GM04504 (cell line): ENCODE data around the gene IFNAR1.
"Not testable (repeated sequence)": the region's sequence is repeated elsewhere in the genome, so short reads cannot be mapped to it uniquely, and the experiment has no call there.

ENCODE experiments used
- DNase-seq: peaks from one replicate; pipeline ENCODE4 v3.0.0-alpha.2; 2012; ENCODE audit warnings: low read depth

IFNAR1 gene

DNA sequence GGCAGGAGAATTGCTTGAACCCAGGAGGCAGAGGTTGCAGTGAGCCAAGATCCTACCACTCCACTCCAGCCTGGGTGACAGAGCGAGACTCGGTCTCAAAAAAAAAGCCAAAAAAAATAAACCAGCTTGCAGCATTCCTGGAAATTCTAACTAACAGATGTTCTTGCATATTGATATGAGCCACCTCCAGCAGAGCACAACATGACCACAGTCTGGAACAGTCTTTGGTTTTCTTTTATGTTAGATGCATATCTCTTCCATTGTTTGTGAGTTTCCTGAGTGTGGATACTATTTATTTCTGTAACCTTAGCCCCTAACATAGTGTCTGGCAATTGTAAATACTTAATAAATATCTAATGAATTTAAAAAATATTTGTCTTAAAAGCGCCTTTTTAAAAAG is 23.9 kb downstream of the IFNAR1 start:
- no peak for DNase-seq

GRCh38 chr21:33350676-33351075 is 25.9 kb downstream of the IFNAR1 start:
- DNase-seq = no peak

DNA sequence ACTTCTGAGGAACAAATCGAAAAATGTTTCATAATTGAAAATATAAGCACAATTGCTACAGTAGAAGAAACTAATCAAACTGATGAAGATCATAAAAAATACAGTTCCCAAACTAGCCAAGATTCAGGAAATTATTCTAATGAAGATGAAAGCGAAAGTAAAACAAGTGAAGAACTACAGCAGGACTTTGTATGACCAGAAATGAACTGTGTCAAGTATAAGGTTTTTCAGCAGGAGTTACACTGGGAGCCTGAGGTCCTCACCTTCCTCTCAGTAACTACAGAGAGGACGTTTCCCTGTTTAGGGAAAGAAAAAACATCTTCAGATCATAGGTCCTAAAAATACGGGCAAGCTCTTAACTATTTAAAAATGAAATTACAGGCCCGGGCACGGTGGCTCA is 30.6 kb downstream of the IFNAR1 start:
- no peak for DNase-seq

GRCh38 chr21:33355996-33356395 is 31.2 kb downstream of the IFNAR1 start:
- no peak for DNase-seq

GRCh38 chr21:33357177-33357576 is 32.4 kb downstream of the IFNAR1 start:
- no peak for DNase-seq

DNA sequence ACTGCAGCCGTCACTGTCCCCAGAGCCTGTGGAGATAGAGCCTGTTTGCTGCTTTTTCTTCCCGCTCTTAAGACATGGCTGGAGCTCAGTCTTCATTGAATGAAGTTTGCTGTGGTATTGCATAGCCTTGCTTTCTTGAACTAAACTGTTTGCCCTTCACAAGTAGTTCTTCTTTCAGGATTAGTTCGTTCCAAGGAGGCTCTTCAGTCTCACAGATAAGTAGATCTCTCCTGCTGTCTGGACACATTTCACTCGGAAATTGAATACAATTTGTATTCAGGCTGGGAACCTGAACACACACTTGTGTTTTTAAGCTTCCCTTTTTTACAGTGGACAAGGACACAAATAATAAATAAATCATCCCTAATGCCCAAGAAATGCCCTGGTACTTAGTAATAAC is 34.7 kb downstream of the IFNAR1 start:
- no peak for DNase-seq

GRCh38 chr21:33360281-33360680 is 35.5 kb downstream of the IFNAR1 start:
- peak; percentile 27 for DNase-seq

DNA sequence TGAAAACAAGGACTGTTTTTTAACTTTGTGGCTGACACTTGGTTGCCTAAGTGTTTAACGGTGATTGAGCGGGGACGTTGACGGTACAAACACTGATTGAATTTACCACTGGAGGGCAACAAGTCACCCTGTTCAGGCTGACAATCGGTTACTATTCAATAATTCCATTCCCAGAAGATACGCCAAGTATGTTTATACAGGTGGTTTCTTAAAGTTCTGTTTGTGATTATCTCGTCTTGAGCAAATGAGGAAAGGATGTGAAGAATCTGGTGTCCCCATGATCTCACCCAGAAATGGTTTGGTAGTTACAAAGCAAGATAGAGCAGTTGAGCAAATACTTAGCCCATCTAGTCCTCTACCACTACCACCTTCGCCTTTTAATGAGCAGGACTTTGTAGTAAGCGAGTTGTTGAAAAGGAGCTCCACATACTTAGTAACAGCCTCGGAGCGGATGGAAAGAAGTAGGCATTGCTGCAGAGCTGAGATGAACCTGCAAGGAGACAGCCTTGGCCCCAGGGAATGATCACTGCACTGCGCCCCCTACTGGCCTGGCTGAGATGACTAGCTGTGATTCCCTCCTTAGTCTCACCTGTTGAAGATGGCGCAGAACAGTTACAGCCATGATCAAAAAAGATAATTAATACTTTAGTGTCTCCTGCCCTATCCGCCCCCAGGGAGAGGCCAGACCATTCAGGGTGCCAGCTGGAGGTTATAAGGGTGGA is 36.3 kb downstream of the IFNAR1 start:
- peak; percentile 44 for DNase-seq

DNA sequence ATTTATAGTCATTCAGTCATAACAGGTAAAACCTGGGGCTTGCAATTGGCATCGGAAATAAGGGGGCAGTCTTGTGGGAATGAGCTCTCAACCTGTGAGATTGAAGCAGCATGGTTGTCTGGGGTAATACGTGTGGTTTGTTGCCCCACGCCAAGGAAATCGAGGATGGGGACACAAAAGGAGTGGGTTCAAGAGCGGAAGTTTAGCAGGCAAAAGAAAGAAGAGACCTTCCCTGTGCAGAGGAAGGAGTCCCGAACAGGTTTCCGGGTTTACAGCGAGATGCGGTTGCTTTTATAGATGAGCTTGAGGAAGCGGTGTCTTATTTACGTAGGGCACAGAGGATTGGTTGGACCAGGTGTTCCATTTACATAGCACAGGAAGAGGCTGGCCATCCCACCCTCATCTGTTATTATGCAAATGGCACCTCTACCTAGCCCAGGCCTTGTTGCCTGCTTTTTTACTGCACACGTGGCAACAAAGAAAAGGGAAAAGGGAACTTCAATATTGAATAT is 37.3 kb downstream of the IFNAR1 start:
- DNase-seq = no peak

DNA sequence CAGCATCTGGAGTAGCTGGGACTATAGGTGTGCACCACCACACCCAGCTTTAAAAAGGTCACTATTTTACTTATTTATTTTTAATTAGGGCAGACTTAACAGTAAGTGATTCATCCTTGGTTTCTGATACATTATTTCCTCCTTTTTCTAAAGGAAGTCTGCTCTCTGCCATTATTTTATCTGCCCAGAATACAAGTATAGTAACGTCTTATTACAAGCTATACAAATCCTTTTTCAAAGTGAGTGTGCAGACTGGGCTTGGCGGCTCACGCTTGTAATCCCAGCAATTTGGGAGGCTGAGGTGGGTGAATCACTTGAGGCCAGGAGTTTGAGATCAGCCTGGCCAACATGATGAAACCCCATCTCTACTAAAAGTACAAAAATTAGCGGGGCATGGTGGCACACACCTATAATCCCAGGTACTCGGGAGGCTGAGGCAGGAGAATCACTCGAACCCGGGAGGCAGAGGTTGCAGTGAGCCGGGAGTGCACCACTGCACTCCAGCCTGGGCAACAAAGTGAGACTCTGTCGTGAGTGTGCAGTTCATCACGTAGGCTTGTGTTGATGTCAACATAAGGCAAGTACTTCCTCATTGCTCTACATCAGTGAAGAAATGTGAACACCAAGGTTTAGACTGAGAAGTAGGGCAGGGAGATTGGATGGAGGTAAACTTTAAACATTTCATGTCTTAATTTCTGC is 39.3 kb downstream of the IFNAR1 start:
- DNase-seq = not testable (repeated sequence)

- DNase-seq = no peak
Measured at GRCh38 chr21:33364830-33365229, 40.1 kb downstream of the IFNAR1 start.

DNA sequence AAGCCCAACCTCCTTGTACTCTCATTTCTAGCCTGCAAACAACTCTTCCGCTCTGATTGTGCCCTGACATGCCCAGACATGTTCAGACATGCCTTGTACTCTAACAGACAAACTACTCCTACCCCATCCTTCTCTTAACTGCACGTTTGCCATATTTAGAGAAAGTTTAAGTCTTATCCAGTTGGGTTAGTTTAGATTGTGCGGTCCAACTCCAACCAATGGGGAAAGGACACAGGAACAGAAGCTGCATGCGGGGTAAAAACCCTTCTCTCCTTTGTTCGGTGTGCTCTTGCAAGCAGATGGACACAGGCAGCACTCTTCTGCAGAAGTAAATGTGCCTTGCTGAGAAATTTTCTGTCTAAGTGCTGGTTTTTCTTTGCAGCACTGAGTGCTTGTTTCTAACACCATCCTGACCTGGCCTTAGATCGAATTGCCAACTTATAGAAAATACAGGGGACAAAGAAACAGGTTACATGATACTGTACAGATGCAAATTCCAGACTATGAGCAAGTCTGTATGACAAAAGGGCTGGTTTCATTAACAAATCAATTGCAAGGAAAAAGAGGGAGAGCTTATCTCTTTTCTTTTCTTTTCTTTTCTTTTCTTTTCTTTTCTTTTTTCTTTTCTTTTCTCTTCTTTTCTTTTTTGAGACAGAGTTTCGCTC is 42.7 kb downstream of the IFNAR1 start:
- no peak for DNase-seq

GRCh38 chr21:33368124-33368523 is 43.4 kb downstream of the IFNAR1 start:
- no peak for DNase-seq

GRCh38 chr21:33368576-33368975 is 43.8 kb downstream of the IFNAR1 start:
- DNase-seq = no peak

DNA sequence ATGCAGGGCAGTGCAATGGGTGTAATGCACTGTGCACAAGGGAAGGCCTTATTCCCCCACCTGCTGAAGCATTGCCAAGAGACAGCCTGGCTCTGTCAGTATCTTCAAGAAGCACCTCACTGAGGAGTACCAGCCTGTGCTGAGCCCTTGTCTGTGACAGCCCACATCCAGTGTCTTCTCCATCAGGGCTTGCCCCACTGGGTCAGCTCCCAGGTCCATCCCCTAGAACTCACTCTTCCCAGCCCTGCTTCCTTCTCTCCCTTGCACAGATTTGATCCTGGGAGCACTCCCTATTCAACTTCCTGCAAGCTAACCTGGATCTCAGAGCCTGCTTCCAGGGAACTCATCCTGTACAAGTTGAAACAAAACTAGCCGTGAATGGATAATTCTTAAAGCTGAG is 44.8 kb downstream of the IFNAR1 start:
- no peak for DNase-seq

DNA sequence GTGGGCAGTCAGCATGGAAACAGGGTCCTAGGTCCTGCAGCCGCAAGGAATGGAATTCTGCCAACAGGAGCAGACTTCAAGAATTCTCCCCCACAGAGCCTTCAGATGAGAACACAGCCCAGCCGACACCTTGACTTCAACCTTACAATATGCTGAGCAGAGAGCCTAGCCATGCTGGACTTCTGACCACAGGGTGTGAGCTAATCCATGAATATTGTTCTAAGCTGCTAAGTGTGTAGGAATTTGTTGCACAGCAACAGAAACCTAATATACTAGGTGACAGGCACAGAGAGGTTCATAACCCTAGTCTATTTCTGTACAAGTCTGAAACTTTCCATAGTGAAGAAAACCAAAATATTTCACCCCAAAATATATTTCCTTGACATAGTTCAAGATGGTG is 45.5 kb downstream of the IFNAR1 start:
- no peak for DNase-seq

GRCh38 chr21:33371366-33371765 is 46.6 kb downstream of the IFNAR1 start:
- DNase-seq = no peak

DNA sequence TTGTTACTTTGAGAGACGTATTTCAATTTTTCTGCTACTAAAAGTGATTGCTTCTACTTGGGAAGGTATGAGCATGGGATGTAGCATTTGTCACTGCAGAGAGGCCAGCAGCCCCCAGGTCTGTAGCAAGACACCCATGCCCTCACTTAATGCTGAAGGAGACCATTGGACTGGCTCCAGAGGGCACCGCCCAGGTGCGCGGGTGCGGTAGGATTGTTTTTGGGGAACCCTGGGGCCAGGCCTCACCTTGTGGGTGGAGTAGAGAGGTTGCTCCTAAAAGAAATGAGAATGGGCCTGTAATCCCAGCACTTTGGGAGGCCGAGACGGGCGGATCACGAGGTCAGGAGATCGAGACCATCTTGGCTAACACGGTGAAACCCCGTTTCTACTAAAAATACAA is 47.8 kb downstream of the IFNAR1 start:
- no peak for DNase-seq

DNA sequence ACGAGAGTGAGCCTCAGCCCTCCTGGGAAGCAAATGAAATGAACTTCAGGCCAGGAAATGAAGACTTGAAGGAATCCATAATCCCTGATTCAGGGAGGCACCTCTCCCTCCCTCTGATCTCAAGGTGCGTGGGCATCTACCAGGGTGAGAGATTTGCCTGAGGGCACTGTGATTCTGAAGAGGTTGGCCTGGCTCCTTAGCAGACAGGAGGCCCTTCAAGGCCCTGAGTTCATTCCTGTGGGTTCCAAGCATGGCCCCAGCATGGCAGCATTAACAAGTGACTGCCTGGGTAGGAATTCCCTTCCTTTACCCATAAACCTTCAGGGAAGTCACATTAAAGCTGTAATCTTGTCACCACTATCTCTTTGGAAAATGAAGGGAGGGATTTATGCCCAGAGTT is 48.7 kb downstream of the IFNAR1 start:
- DNase-seq = no peak

- DNase-seq = no peak
Measured at GRCh38 chr21:33374080-33374449, 49.3 kb downstream of the IFNAR1 start.

GRCh38 chr21:33374450-33375096 is 49.8 kb downstream of the IFNAR1 start:
- DNase-seq = no peak

- DNase-seq = no peak
Measured at GRCh38 chr21:33375101-33375644, 50.4 kb downstream of the IFNAR1 start.
